BJ (cell line): Measurements from ENCODE around the gene ELF3. TPM values are rescaled to one million over a fixed set of nuclear protein-coding genes. Genes with fewer than 3 reads are reported as not detected.

Experiments used
- CTCF ChIA-PET: fragments of 350-600 bp; formaldehyde crosslinking; extraction: SDS; loops from one replicate; lab custom pipeline; 2021; ENCODE audit warnings: antibody characterized with exemption, inconsistent platforms; lab: Yijun Ruan, JAX
- POLR2A ChIA-PET: fragments of 300-600 bp; sonication (Branson Sonifier 250); formaldehyde crosslinking; extraction: SDS; loops from one replicate; lab custom pipeline; 2021; ENCODE audit warnings: antibody characterized with exemption; lab: Charles Lee
- DNase-seq: peaks from one replicate; pipeline ENCODE4 v3.0.0-alpha.2; 2011; ENCODE audit warnings: low read depth
- H3K27me3 ChIP-seq: 2 replicates; pipeline ENCODE4 v1.6.0; 2011; ENCODE audit warnings: low read length; ENCODE audit not compliant: control insufficient read depth, insufficient read depth
- H3K36me3 ChIP-seq: 2 replicates; pipeline ENCODE4 v1.5.1; 2011; ENCODE audit warnings: low read length; ENCODE audit not compliant: control insufficient read depth, insufficient read depth
- H3K4me3 ChIP-seq: 2 replicates; pipeline ENCODE4 v1.5.1; 2011; ENCODE audit warnings: low read depth, mild to moderate bottlenecking, control low read depth, low read length
- polyA plus RNA-seq: library from polyadenylated mRNA; depleted of rRNA; stranded (reverse); fragments of >200 nt; gene quantifications from 2 replicates; pipeline ENCODE4 v1.2.3, GENCODE V29; 2011
- TF ChIP-seq, protein P1 (sequence below): IDR thresholded peaks from 2 replicates; pipeline ENCODE4 v1.5.1; 2011; ENCODE audit warnings: low read depth, mild to moderate bottlenecking, control low read depth, inconsistent platforms, low read length, moderate library complexity; ENCODE audit not compliant: insufficient read depth

ELF3 gene
- polyA plus RNA-seq, 1 experiment: 0.21 TPM

DNA sequence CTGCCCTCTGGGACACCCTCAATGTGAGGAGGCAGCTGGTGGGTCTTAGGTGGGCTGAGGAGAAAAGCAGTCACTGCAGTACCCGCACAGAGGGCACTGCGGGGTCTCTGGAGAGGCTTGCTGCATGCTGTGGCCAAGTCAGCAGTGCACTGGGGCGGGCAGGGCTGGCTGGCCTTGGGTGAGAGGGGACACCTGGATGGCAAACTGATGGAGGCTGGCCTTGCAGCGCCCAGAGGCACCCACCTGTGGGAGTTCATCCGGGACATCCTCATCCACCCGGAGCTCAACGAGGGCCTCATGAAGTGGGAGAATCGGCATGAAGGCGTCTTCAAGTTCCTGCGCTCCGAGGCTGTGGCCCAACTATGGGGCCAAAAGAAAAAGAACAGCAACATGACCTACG, 3.2 kb downstream of the ELF3 start:
- DNase-seq: no peak
- Histone ChIP-seq H3K27me3 (peaks cover 2% of the 10 kb centered on the region), H3K36me3 (no peaks in the 10 kb centered on the region), H3K4me3 (no peak overlapping the region)
- ChIA-PET CTCF (interaction anchor here (0.7 to 24.4 kb wide), 4 partner anchors 9 to 111 kb away, joined by 3 to 642 read pairs (median 4); partner anchors contain the start of gene GPR37L1), POLR2A (no interaction called here)
- TF ChIP-seq, protein P1, sequence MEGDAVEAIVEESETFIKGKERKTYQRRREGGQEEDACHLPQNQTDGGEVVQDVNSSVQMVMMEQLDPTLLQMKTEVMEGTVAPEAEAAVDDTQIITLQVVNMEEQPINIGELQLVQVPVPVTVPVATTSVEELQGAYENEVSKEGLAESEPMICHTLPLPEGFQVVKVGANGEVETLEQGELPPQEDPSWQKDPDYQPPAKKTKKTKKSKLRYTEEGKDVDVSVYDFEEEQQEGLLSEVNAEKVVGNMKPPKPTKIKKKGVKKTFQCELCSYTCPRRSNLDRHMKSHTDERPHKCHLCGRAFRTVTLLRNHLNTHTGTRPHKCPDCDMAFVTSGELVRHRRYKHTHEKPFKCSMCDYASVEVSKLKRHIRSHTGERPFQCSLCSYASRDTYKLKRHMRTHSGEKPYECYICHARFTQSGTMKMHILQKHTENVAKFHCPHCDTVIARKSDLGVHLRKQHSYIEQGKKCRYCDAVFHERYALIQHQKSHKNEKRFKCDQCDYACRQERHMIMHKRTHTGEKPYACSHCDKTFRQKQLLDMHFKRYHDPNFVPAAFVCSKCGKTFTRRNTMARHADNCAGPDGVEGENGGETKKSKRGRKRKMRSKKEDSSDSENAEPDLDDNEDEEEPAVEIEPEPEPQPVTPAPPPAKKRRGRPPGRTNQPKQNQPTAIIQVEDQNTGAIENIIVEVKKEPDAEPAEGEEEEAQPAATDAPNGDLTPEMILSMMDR: no peak

DNA sequence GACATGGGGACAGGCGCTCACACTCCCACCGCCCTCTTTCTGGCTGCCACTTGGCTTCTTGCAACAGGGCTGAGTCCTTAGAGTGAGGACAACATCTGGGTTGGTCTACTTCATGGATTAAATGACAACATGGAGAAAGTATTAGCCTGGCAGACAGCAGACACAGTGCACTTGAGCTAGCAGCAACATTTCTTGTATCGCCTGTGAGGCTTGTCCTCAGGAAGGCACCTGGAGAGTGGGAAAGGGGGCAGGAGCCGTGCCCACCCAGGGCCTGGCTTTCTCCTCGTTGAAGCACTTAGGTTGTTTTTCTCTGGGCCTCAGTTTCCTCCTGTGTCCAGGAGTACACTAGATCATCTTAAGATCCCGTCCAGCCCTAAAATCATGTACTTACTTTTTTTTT, 3.7 kb downstream of the ELF3 start:
- Histone ChIP-seq H3K4me3 (no peak overlapping the region), H3K36me3 (no peaks in the 10 kb centered on the region), H3K27me3 (peaks cover 2% of the 10 kb centered on the region)
- POLR2A ChIA-PET: no interaction called here
- CTCF ChIA-PET: interaction anchor here (0.7 to 24.4 kb wide), 2 partner anchors 84 to 111 kb away, joined by 3 to 642 read pairs; partner anchors contain the start of gene GPR37L1
- no peak for DNase-seq
- TF ChIP-seq, protein P1: no peak

DNA sequence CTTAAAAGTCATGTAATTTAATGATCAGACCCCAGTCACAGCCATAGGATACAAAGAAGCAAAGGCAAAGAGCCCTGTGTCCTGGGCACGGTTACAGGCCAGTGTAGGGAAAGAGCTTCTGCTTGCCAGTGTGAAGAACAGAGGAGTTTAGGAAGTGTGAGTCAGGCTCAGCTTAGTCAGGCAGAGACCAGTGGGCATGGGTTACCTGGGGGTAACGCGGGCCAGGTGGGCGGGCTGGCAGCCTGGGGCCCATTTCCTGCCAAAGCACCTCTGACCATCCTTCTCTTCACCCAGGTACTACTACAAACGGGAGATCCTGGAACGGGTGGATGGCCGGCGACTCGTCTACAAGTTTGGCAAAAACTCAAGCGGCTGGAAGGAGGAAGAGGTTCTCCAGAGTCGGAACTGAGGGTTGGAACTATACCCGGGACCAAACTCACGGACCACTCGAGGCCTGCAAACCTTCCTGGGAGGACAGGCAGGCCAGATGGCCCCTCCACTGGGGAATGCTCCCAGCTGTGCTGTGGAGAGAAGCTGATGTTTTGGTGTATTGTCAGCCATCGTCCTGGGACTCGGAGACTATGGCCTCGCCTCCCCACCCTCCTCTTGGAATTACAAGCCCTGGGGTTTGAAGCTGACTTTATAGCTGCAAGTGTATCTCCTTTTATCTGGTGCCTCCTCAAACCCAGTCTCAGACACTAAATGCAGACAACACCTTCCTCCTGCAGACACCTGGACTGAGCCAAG, 4.7 kb downstream of the ELF3 start:
- TF ChIP-seq, protein P1: no peak
- Histone ChIP-seq H3K4me3 (no peak overlapping the region), H3K27me3 (peaks cover 2% of the 10 kb centered on the region), H3K36me3 (no peaks in the 10 kb centered on the region)
- CTCF ChIA-PET: interaction anchor here (0.8 to 24.4 kb wide), 3 partner anchors 15 to 110 kb away, joined by 3 to 642 read pairs (median 3); partner anchors contain the start of gene GPR37L1
- POLR2A ChIA-PET: no interaction called here
- no peak for DNase-seq

DNA sequence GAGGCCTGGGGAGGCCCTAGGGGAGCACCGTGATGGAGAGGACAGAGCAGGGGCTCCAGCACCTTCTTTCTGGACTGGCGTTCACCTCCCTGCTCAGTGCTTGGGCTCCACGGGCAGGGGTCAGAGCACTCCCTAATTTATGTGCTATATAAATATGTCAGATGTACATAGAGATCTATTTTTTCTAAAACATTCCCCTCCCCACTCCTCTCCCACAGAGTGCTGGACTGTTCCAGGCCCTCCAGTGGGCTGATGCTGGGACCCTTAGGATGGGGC, 5.2 kb downstream of the ELF3 start:
- Histone ChIP-seq H3K4me3 (no peak overlapping the region), H3K27me3 (peaks cover 2% of the 10 kb centered on the region), H3K36me3 (no peaks in the 10 kb centered on the region)
- TF ChIP-seq, protein P1: no peak
- ChIA-PET CTCF (interaction anchor here (0.9 to 24.4 kb wide), 2 partner anchors 14 to 109 kb away, joined by 3 to 642 read pairs; partner anchors contain the start of gene GPR37L1), POLR2A (no interaction called here)
- no peak for DNase-seq

DNA sequence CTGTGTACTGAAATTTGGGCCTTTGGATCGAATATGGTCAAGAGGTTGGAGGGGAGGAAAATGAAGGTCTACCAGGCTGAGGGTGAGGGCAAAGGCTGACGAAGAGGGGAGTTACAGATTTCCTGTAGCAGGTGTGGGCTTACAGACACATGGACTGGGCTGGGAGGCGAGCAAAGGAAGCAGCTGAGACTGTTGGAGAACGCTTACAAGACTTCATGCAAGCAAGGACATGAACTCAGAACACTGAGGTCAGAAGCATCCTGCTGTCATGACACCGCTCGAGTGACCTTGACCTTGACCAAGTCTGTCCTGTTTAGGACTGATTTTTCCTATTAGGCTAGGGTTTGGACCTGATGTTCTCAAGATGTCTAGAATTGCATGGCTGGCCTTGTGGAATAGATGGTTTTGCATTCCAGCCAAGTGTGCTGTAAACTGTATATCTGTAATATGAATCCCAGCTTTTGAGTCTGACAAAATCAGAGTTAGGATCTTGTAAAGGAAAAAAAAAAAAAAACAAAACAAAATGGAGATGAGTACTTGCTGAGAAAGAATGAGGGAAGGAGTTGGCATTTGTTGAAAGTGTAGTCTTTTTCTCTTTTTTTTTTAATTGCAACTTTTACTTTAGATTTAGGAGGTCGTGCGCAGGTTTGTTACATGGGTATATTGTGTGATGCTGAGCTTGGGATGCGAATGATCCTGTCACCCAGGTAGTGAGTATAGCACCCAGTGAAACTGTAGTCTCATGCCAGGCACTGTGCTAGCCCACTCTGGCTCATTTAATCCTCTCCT, 5.8 kb downstream of the ELF3 start:
- no peak overlapping the region for H3K4me3 ChIP-seq
- H3K36me3 ChIP-seq: no peaks in the 10 kb centered on the region
- peak; percentile 35 for DNase-seq
- H3K27me3 ChIP-seq: peaks cover 2% of the 10 kb centered on the region
- TF ChIP-seq, protein P1: no peak
- ChIA-PET CTCF (interaction anchor here (1.1 to 24.4 kb wide), 4 partner anchors 8 to 124 kb away, joined by 3 to 642 read pairs (median 8); partner anchors contain the start of gene GPR37L1), POLR2A (interaction anchor here (0.7 kb wide), 2 partner anchors 139 to 559 kb away, joined by 3 to 6 read pairs; no protein-coding TSS in a partner anchor)
